GM21619 (cell line): ENCODE data around the gene MEA1.
"Not testable (repeated sequence)": the region's sequence is repeated elsewhere in the genome, so short reads cannot be mapped to it uniquely, and the experiment has no call there.

ENCODE experiments used
- ATAC-seq: cut with Tn5 transposase; IDR thresholded peaks from one replicate; pipeline ENCODE4 v1.9.1; 2021; ENCODE audit not compliant: unreplicated experiment

MEA1 gene

DNA sequence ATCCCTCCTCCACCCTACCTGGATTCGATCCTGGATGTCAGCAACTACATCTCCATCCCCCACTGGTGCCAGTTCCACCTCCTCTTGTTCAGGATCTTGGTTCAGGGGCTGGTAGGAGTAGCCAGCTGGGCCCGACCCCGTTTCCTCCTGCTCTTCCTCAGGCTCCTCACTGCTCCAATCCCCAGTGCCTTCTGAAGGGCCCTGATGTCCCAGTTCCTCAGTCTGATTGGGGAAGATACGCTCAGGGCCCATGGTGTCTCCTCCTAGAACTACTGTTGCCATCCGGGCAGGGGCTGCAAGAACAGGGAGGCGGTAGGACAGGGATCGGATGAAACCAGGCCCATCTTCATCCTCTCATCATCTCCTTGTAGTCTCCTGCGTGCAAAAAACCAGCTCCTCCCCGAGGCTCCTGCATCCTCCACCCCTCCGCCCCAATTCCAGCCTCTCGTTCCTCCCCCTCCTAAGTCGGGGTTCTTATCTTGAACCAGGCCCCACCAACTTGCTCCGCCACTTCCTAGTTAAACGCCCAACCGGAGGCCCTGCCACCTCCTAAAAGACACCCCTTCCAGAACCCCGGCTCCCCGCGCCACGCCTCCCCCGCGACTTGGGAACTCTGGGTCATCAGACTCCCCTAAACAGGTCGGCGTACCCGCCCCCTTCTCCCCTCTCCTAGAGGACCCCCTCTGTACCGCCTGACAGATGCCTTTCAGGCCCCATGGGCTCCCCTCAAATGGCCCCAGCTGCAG is 476 bp downstream of the MEA1 start:
- ATAC-seq = peak; percentile 4

DNA sequence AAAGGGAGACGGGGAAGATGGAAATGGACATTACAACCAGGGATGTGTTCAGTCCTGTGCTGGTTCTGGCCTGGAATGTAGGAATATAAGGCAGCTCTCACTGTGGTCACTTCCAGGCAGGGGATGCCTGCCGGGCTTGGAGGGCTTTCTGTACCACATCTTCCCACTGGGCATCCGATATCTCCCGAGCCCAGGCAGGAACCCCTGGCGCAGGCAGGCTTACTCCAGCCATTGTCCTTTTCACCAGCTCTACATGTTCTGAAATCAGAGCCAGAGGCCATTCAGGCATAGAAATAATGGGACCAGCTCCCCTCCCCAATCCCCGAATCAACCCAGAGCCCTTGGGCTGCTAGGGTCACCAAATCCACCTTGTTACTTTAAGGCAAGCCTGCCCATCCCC is 1.4 kb downstream of the MEA1 start:
- ATAC-seq = no peak

DNA sequence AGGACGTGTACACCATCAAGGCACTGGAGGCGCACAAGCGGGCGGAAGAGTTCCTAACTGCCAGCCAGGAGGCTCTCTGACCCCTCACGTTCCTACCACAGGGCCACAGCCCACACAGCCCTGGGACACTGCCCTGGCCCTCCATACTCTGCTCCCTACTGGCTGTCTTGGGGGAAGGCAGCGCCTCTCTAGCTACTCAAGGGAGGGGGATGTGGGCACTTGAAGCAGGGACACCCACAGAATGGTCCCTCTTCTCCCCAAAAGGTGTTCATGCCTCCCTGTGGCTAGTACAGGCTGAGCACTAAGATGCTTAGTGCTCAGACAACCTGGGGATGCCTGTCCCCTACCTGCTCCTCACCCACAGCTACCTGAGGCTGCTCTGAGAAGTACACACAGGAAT is 2.5 kb downstream of the MEA1 start:
- ATAC-seq = no peak

DNA sequence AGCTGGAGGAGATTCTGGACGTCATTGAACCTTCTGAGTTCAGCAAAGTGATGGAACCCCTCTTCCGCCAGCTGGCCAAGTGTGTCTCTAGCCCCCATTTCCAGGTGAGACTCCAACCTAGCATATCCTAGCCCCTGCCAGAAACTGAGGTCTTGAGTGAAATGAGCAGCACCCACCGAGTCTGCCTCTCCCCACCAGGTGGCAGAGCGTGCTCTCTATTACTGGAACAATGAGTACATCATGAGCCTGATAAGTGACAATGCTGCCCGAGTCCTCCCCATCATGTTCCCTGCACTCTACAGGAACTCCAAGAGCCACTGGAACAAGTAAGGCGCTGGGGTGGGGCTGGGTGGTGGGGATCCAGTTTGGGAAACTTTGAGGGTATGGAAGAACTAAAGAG is 4.6 kb downstream of the MEA1 start:
- ATAC-seq = no peak

DNA sequence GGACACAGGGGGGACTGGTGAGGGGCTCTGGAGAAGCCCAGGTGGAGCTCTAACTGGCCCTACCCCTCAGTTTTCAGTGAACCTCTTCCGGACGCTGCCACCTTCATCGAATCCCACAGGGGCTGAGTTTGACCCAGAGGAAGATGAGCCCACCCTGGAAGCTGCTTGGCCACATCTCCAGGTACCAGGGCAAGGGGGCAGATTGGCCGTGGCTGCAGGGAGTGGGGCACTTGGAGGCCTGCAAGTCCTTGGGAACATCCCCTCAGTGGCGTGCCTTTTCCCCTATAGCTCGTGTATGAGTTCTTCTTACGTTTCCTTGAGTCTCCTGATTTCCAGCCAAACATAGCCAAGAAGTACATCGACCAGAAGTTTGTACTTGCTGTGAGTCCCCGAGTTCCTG is 6.6 kb downstream of the MEA1 start:
- ATAC-seq = no peak

DNA sequence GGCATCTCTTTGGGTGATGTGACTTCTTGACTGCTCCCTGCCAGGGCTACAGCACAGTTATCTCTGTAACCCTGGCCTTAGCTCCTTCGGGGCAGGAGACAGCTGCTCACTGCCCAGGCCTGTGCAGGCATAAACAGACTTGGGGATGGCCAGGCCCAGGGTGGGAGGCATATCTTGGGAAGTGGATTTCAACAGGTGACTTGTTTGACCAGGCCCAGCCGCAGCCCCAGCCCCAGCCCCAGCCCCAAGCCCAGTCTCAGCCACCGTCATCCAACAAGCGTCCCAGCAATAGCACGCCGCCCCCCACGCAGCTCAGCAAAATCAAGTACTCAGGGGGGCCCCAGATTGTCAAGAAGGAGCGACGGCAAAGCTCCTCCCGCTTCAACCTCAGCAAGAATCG is 7.5 kb downstream of the MEA1 start:
- no peak for ATAC-seq

DNA sequence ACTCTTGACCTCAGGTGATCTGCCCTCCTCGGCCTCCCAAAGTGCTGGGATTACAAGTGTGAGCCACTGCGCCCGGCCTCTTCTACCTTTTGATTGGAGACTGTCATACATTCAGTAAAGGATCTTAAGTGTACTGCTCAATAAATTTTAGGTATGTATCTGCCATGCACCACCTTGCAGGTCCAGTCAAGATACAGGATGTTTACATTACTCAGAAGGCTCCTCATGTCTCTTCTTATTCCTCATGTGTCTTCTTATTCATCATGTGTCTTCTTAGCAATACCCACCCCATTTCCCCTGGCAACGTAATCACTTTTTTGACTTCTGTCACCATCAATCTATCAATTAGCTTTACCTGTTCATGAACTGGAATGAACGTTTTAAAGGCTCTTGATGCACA is 7.9 kb downstream of the MEA1 start:
- no peak for ATAC-seq

DNA sequence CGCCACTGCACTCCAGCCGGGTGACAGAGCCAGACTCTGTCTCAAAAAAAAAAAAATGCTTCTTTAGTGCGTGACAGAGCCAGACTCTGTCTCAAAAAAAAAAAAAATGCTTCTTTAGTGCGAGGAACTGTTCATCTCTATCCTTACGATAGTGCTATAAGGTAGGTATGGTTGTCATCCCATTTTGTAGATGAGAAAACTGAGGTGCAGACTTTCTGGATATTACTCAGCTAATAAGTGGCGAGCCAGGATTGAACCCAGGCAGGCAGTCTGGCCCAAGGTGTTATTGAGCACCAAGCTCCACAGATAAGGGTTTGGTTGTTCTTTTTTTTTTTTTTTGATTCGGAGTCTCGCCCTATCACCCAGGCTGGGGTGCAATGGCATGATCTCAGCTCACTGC is 11.9 kb downstream of the MEA1 start:
- ATAC-seq = no peak

DNA sequence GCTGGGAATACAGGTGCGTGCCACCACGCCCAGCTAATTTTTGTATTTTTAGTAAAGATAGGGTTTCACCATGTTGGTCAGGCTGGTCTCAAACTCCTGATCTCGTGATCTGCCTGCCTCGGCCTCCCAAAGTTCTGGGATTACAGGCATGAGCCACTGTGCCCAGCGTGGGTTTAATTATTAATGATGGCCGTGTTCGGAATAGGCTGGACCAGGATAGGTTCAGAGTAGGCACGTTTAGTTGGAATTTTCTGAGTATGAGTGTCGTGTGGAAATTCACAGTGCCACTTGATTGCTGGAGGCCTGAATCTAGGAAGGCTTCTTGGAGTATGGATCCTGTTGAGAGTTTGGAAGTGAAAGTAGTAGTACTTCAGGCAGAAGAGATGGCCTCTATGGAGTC is 15.5 kb downstream of the MEA1 start:
- ATAC-seq = not testable (repeated sequence)

DNA sequence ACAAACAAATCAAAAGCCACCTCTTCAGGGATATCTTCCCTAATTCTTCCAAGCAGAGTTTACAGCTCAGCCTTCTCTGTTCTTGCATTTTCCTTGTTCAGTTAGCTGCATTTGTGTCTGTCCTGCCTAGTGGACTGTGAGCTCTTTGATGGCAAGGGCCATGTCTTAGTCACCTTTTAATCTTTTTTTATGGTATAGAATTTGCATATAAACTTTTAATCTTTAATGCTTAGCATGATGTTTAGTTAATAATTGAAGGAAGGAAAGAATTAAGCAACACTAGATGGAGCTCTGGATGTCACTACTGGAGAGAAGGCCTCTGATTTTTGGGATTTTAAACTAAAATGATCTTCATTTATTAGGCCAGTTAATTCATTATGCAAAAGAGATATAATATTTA is 17.2 kb downstream of the MEA1 start:
- ATAC-seq = no peak

DNA sequence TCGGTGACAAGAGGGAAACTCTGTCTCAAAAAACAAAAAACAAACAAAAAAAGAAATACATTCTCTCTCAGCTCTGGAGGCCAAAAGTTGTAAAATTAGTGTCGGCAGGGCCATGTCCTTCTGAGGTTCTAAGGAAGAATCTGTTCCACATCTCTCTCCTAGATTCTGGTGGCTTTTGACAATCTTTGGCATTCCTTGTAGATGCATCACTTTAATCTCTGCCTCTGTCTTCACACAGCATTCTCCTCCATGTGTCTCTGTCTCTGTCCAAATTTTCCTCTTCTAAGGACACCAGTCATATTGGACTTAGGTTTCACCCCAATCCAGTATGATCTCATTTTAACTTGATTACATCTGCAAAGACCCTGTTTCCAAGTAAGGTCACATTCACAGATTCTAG is 20.3 kb downstream of the MEA1 start:
- no peak for ATAC-seq

DNA sequence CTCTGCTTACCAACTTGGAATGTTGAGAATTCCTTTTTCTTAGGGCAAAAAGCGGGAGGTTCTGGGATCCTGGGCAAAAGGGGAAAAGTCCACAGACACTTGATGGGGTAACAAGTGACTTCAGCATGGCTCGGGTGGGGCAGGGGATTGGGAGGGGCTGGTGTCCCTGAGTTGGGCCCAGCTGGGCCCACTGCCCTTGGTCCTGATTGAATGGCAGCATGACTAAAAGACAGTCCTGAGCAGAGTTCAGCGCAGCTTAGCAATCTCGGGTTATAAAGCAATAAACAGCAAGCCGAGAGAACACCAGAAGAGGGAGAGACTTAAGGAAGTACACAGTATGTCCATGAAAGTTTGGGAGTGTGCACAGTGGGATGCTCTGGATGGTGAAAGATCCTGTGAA is 23.8 kb downstream of the MEA1 start:
- no peak for ATAC-seq

DNA sequence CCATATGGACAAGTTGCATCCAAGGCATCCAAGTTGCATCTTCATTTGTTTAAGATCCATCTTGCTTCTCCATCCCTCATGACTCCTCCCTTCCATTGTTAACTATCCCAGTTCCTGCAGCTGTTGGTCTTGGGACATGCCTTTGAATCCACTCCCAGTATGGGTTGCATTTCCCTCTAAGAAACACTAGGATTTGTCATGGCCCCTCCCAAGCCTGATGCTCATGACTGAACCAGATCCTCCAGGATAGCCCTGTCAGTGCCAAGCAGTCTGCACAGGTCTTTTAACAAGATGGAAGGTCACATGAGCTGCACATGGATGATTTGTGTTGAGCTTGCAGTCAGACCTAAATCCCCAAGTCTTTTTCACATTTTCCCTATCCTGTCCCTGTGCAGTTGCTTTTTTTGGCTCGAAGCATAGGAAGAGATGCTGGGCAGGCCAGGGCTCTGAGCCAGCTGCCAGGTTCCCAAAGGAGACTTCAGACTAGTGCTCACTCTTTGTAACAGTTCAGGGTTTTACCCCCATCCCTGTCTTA is 25.2 kb downstream of the MEA1 start:
- ATAC-seq = no peak

DNA sequence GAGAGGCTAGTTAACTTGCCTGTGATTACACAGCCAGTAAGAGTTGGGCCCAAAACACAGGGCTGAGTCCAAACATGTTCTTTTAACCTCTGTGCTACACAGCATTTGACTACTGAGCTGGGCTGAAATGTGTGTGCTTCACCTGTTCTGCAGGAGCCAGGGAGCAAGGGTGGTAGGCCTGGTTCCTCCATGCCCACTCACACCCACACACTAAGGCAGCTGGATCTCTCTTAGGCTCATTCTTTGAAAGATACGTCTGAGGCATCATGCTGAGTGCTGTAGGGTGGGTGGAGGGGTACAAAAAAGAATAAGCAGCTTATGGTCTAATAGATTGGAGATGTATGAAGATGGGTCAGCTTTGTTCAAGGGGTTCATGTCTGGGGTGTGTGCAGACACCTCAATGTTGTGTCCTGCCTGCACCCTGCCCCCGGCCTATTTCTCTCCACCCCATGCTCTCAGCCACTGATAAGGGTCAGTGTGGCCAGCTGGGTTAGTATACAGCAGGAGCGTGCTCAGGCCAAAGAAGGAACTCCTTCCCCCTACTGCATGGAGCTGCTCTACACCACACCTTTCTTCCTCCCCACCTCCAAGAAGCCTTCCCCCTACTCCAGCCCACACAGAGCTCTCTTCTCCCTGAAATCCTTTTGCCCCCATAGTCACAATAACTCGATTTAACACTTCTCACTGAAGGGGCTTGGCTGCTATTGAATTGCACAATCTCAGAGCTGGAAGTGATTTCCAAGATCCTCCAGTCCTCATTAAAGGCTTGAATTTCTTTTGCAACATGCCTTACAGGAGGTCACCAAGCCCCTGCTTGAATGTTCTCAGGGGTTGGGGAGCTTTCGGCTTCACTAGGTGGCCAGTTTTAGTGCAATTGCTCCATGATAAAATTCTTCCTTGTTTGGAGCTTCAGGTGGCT is 26.0 kb downstream of the MEA1 start:
- no peak for ATAC-seq

DNA sequence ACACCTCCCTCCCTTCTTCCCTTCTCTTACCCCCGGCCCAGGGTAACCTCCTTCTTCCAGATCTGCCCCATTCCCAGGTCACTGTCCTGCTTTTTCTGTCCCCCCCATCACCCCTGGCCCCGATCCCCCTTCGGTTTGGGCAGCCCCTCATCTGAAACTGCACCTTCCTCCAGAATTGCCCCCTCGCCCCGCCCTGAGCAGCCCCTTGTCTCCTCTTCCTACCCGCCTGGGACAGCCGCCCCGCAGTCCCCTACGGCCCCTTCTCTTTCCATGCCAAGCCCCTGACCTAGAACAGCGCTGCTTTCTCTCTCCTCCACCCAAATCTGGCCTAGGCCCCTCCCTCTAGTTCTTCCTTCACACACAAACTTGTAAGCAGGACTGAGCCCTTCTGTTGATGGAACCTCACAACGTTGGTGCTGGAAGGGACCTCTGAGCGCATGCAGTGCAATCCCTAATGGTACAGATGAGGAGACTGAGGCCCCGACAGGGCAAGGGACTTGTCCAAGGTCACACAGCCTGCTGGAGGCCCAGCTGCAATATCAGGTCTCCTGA is 28.7 kb downstream of the MEA1 start:
- ATAC-seq = no peak

DNA sequence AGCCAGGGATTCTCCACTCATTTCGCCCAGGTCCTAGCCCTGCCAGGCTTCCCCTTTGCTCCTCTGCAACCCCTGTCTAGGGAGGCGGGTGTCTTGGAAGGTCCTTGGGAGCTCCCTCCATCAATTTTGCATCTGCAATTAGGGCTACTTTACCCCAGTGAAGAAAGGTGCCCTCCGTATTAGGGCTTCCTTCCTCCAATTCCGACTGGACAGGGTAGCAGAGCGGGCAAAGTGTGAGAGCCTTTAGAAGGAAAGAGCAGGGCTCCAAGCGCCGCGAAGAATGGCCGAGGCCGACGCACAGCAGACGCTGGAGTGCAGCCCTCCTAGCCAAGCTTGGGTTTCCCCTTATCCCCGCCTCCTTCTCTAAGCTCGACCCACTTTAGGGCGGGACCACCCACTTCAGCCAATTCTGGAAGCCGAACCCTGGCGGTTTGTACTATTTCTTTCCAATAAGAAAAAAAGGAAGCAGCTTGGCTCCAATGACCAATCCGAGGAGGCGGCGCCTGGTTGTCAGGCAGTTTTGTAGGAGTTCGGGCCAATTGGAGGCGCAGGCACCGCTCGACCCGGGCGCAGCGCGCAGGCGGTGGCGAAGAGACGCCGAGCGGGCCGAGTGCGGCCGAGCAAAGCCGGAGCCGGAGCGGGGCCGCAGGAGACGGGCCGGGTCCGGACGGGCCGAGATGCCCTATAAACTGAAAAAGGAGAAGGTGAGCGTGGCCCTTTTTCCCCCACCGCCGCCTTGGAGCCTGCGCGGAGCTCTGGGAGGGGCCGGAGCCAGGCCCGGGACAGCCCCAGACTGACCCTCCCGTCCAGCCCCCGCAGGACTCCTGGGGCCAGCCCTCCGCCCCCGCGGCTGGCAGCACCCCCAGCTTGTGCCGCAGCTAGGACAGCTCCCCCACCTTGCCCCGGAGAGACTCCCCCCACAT is 29.5 kb downstream of the MEA1 start, which contains the start of gene PPP2R5D:
TSS of gene PPP2R5D (plus strand) at position 570 of the 923 bp plus-strand sequence. CDS start at position 678, 108 bp downstream.
- ATAC-seq = peak; percentile 90

DNA sequence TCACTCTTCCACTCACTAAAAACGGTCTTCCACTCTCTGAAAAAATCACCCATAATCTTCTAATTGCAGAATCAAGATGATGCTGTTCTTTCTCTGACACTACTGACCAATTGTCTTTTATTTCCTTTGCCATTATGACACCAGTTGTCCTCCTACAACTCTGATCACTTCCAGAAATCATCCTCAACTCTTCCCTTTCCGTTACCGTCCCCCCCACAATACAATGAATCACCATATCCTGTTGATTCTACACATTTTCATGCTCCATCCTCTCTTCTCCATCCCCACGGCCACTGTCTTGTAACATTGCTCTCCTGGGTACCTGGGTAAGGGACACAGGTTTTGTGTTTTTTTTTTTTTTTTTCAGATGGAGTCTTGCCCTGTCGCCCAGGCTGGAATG is 31.9 kb downstream of the MEA1 start:
- ATAC-seq = no peak

DNA sequence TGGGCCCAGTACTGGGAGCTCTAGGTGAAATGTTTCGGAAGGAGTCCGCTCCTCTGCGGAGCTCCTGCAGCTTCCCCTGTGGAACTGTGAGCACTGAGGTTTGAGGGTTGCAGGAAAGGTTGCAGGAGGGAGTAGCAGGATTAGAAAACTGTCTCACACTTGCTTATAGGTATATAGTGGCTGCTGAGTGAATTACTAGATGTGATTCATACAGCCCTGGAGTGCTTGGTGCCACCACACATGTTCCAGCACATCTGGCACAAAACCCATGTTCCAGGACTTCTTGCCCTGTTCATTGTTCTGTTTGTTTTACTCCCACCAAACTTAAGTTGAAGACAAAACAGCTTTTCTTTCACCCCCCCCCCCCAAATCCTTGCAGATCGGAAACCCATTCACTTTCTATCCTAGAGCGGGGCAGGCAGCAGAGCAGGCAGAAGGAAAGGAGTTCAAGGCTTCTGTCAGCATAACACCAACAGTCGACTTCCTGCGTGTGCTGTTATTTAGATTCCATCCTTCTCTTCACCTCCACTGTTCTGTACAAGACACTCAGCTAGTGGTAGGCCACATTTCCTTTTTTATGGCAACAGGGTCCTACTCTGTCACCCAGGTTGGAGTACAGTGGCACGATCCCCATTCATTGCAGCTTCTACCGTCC is 34.1 kb downstream of the MEA1 start:
- no peak for ATAC-seq

DNA sequence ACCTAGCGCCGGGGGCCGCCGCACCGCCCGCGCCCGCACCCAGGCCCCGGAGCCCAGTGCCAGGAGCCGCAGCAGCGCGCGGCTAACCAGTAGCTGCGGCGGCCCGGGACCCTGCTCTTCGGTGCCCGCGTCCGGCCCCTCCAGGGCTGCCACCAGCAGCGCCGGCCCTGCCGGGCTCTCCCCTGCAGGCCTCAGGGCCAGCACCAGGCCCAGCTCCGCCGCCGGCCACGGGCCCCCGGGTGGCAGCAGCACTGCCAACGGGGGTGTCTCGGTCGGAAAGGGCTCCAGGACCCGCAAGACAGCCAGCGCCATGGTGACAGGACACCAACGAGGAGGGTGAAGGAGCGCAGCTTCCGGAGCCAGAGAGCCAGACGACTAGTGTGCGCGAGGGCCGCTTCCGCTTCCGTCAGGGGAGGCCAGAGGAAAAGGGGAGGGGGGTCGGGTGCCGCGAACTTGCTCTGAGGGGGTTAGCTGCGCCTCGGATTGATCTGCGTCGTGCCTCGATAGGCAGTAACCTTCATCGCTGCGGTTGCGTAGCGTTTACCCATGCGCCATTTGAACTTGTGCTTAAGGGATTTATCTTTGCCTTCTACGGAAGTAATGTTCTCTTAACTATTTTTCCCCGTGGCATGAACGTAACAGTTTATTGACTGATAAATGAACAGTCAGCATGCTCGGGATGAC is 34.8 kb downstream of the MEA1 start, which contains the start of gene PEX6:
TSS of gene PEX6 (minus strand) at position 343 of the 684 bp plus-strand sequence. CDS start at position 312, 31 bp downstream.
- peak; percentile 88 for ATAC-seq
